IMR-90 (cell line): ENCODE data around the gene PNP. TPM values are rescaled to one million over a fixed set of nuclear protein-coding genes. Genes with fewer than 3 reads are reported as not detected.

Experiments
- polyA plus RNA-seq, 3 experiments: library from polyadenylated mRNA; depleted of rRNA; stranded (reverse); fragments of >200 nt; gene quantifications; 2 replicates each; pipeline ENCODE4 v1.2.3, GENCODE V29; 2012; ENCODE audit warnings: low replicate concordance in 1 of 3
- total RNA-seq: library from RNA; depleted of rRNA; stranded (reverse); fragments of >200 nt; gene quantifications from 2 replicates; pipeline ENCODE4 v1.2.3, GENCODE V29; 2012; rRNA removed

PNP gene
- total and polyA plus RNA-seq, 2 of the 4 experiments (the other 2 are of a cell fraction) = 53.4 to 68.8 TPM

Other genes starting within 250 kb of the PNP start
- gene OR11H6, start 245.7 kb upstream of the PNP start, total RNA-seq = not detected in 2 replicates
- gene OR11H6, start 245.7 kb upstream of the PNP start, polyA plus RNA-seq (2012; rRNA removed) = not detected in 2 replicates
- gene OR11H7, start 240.4 kb upstream of the PNP start, total RNA-seq = not detected in 2 replicates
- gene OR11H7, start 240.4 kb upstream of the PNP start, polyA plus RNA-seq (2012; rRNA removed) = not detected in 2 replicates
- not detected in 2 replicates for gene OR11H4, start 230.1 kb upstream of the PNP start, total RNA-seq
- gene OR11H4, start 230.1 kb upstream of the PNP start, polyA plus RNA-seq (2012; rRNA removed) = not detected in 2 replicates
- gene TTC5, start 163.5 kb upstream of the PNP start, total RNA-seq = 28.6 and 29.4 TPM in 2 replicates
- 9.8 and 11.4 TPM in 2 replicates for gene TTC5, start 163.5 kb upstream of the PNP start, polyA plus RNA-seq (2012; rRNA removed)
- gene CCNB1IP1, start 136.1 kb upstream of the PNP start, total RNA-seq = 34.6 and 35.0 TPM in 2 replicates
- gene CCNB1IP1, start 136.1 kb upstream of the PNP start, polyA plus RNA-seq (2012; rRNA removed) = 23.0 and 27.5 TPM in 2 replicates
- 11.7 TPM in 2 replicates for gene PARP2, start 125.8 kb upstream of the PNP start, total RNA-seq
- 18.3 and 19.1 TPM in 2 replicates for gene PARP2, start 125.8 kb upstream of the PNP start, polyA plus RNA-seq (2012; rRNA removed)
- 7.8 and 12.4 TPM in 2 replicates for gene TEP1, start 55.9 kb upstream of the PNP start, total RNA-seq
- 9.8 and 10.7 TPM in 2 replicates for gene TEP1, start 55.9 kb upstream of the PNP start, polyA plus RNA-seq (2012; rRNA removed)
- under 0.01 TPM in 2 replicates for gene KLHL33, start 33.2 kb upstream of the PNP start, total RNA-seq
- gene KLHL33, start 33.2 kb upstream of the PNP start, polyA plus RNA-seq (2012; rRNA removed) = 0.03 TPM in 2 replicates
- 32.4 and 38.0 TPM in 2 replicates for gene OSGEP, start 14.6 kb upstream of the PNP start, total RNA-seq
- 23.1 and 24.7 TPM in 2 replicates for gene OSGEP, start 14.6 kb upstream of the PNP start, polyA plus RNA-seq (2012; rRNA removed)
- gene APEX1, start 14.2 kb upstream of the PNP start, total RNA-seq = 125 and 141 TPM in 2 replicates
- gene APEX1, start 14.2 kb upstream of the PNP start, polyA plus RNA-seq (2012; rRNA removed) = 241 and 242 TPM in 2 replicates
- 15.0 and 15.2 TPM in 2 replicates for gene PIP4P1, start 8.0 kb upstream of the PNP start, total RNA-seq
- gene PIP4P1, start 8.0 kb upstream of the PNP start, polyA plus RNA-seq (2012; rRNA removed) = 27.2 and 27.8 TPM in 2 replicates
- not detected in 2 replicates for gene RNASE10, start 36.1 kb downstream of the PNP start, total RNA-seq
- not detected in 2 replicates for gene RNASE10, start 36.1 kb downstream of the PNP start, polyA plus RNA-seq (2012; rRNA removed)
- not detected in 2 replicates for gene RNASE9, start 91.6 kb downstream of the PNP start, total RNA-seq
- not detected in 2 replicates for gene RNASE9, start 91.6 kb downstream of the PNP start, polyA plus RNA-seq (2012; rRNA removed)
- gene RNASE11, start 118.6 kb downstream of the PNP start, total RNA-seq = not detected in 2 replicates
- not detected in 2 replicates for gene RNASE11, start 118.6 kb downstream of the PNP start, polyA plus RNA-seq (2012; rRNA removed)
- gene RNASE12, start 122.0 kb downstream of the PNP start, total RNA-seq = not detected in 2 replicates
- gene RNASE12, start 122.0 kb downstream of the PNP start, polyA plus RNA-seq (2012; rRNA removed) = not detected in 2 replicates
- not detected in 2 replicates for gene OR6S1, start 172.3 kb downstream of the PNP start, total RNA-seq
- gene OR6S1, start 172.3 kb downstream of the PNP start, polyA plus RNA-seq (2012; rRNA removed) = not detected in 2 replicates
- 8.1 and 10.4 TPM in 2 replicates for gene RNASE4, start 215.2 kb downstream of the PNP start, total RNA-seq
- gene RNASE4, start 215.2 kb downstream of the PNP start, polyA plus RNA-seq (2012; rRNA removed) = 9.9 and 11.6 TPM in 2 replicates
- 3.6 and 3.9 TPM in 2 replicates for gene ANG, start 219.4 kb downstream of the PNP start, total RNA-seq
- gene ANG, start 219.4 kb downstream of the PNP start, polyA plus RNA-seq (2012; rRNA removed) = 4.2 and 4.7 TPM in 2 replicates